Body of pancreas (tissue), 4 donors: Measurements from ENCODE around the gene ASCC1.

Experiments
- POLR2A ChIP-seq, 3 donors: fragments of 450-650 bp; IDR thresholded peaks; one replicate each; pipeline ENCODE4 v1.6.1; 2016; ENCODE audit warnings: antibody characterized with exemption in 3 of 3, mild to moderate bottlenecking in 2 of 3
- TF ChIP-seq, protein P1 (sequence below), 7 experiments: fragments of 450-650 bp in 4 of 7; fragments of 200-600 bp in 3 of 7; sonication (generic) in 3 of 7; IDR thresholded peaks; one replicate each; pipeline ENCODE4 v1.5.1; 2016 to 2019; ENCODE audit warnings: antibody characterized with exemption in 7 of 7

DNA sequence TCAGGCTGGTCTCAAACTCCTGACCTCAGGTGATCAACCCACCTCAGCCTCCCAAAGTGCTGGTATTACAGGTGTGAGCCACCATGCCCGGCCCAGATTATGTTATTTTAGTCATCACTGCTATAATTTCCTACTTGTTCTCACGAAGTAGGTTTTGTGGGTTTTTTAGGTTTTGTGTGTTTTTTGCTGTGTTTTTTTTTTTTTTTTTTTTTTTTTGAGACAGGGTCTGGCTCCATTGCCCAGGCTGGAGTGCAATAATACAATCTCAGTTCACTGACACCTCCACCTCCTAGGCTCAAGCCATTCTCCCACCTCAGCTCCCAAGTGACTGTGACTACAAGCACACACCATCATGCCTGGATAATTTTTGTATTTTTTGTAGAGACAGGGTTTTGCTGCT, 21.1 kb downstream of the ASCC1 start:
- TF ChIP-seq, protein P1, sequence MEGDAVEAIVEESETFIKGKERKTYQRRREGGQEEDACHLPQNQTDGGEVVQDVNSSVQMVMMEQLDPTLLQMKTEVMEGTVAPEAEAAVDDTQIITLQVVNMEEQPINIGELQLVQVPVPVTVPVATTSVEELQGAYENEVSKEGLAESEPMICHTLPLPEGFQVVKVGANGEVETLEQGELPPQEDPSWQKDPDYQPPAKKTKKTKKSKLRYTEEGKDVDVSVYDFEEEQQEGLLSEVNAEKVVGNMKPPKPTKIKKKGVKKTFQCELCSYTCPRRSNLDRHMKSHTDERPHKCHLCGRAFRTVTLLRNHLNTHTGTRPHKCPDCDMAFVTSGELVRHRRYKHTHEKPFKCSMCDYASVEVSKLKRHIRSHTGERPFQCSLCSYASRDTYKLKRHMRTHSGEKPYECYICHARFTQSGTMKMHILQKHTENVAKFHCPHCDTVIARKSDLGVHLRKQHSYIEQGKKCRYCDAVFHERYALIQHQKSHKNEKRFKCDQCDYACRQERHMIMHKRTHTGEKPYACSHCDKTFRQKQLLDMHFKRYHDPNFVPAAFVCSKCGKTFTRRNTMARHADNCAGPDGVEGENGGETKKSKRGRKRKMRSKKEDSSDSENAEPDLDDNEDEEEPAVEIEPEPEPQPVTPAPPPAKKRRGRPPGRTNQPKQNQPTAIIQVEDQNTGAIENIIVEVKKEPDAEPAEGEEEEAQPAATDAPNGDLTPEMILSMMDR (IDR thresholded peaks at IDR 0.05) = no peak
- no peak for TF ChIP-seq POLR2A (IDR thresholded peaks at IDR 0.05)
